ENCODE data around the gene F10. TPM values are rescaled to one million over a fixed set of nuclear protein-coding genes. Genes with fewer than 3 reads are reported as not detected.

Gene F10
- total RNA-seq, 1 experiment from 2014 or later = 0.10 TPM

DNA sequence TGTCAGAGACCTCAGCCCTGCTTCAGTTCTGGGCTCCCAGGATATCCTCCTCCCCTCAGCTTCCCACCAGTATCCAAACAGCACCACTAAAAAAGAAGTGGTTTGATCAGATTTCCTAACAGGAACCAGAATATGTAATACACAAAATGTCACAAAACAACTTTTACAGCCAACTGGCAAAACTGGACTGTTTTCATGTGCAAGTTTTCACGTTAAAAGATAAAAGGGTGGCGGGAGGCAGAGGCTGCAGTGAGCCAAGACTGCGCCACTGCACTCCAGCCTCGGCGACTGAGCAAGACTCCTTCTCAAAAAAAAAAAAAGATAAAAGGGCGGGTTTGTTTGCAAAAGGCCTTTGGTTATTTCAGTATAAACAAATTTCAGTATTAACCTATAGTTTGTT is 72.8 kb downstream of the F10 start:
- DNase-seq (ENCODE audit: low read depth) = no peak

DNA sequence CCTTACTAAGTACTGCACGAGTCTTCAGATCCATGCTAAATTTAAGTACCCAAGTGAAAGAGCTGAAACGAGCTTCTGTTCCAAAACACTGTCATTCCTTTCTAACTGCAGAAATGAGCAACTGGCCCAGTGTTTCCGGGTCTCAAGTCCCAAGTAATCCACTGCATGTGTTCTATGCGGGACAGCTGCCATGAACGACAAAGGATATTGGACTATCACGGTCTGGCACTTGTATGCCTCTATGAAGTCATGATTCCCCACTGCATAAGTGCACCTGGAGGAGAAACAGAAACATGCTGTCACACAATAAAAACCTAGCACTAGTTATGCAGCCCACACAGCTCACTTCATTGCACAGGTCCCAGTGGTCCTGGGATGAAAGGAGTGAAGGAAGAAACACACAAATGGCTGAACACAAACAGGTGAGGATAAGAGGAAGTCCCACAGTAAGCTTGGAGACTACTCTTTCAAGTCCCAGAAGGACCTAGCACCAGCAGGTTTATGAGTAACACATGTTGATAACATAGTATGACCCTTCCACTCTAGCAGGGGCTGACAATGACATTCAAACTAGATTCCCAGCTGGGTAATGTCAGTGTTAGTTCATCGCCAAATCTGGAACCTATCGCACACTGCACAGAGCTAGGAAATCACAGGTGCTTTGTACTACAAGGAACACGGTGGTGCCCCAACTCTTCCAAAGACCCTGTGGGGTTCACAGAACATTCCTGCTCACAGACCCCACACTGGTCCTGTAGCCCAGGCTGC is 74.6 kb downstream of the F10 start:
- no peak for DNase-seq (ENCODE audit: low read depth)

Other genes starting within 250 kb of the F10 start
- gene MCF2L, start 153.6 kb upstream of the F10 start, total RNA-seq (2014; rRNA removed; shearing (Covaris generic)) = not detected in 2 replicates
- gene F7, start 17.0 kb upstream of the F10 start, total RNA-seq (2014; rRNA removed; shearing (Covaris generic)) = not detected in 2 replicates
- not detected in 2 replicates for gene PROZ, start 35.8 kb downstream of the F10 start, total RNA-seq (2014; rRNA removed; shearing (Covaris generic))
- gene PCID2, start 85.9 kb downstream of the F10 start, total RNA-seq (2014; rRNA removed; shearing (Covaris generic)) = 50.3 and 73.8 TPM in 2 replicates
- 74.6 and 83.9 TPM in 2 replicates for gene CUL4A, start 86.8 kb downstream of the F10 start, total RNA-seq (2014; rRNA removed; shearing (Covaris generic))
- gene LAMP1, start 174.4 kb downstream of the F10 start, total RNA-seq (2014; rRNA removed; shearing (Covaris generic)) = 167 and 230 TPM in 2 replicates
- 0.71 and 2.3 TPM in 2 replicates for gene GRTP1, start 241.3 kb downstream of the F10 start, total RNA-seq (2014; rRNA removed; shearing (Covaris generic))

All from M059J (cell line).